Fibroblast of mammary gland (primary cell): ENCODE measurements around the gene ZBTB47.

Experiments
- DNase-seq: peaks from one replicate; pipeline ENCODE4 v3.0.0-alpha.2; 2010; ENCODE audit warnings: low read depth
- H3K4me3 ChIP-seq: 2 replicates; pipeline ENCODE4 v1.5.1; 2011; ENCODE audit warnings: low read depth, mild to moderate bottlenecking, low read length, moderate library complexity; ENCODE audit not compliant: control insufficient read depth
- TF ChIP-seq, protein P1 (sequence below): conservative IDR thresholded peaks from 2 replicates; pipeline ENCODE4 v1.5.1; 2011; ENCODE audit warnings: low read depth, low read length, inconsistent platforms; ENCODE audit not compliant: control insufficient read depth, insufficient read depth

The ZBTB47 gene

GRCh38 chr3:42655980-42656679 lies 2.6 kb downstream of the ZBTB47 start:
- DNase-seq: peak; percentile 79
- TF ChIP-seq, protein P1, sequence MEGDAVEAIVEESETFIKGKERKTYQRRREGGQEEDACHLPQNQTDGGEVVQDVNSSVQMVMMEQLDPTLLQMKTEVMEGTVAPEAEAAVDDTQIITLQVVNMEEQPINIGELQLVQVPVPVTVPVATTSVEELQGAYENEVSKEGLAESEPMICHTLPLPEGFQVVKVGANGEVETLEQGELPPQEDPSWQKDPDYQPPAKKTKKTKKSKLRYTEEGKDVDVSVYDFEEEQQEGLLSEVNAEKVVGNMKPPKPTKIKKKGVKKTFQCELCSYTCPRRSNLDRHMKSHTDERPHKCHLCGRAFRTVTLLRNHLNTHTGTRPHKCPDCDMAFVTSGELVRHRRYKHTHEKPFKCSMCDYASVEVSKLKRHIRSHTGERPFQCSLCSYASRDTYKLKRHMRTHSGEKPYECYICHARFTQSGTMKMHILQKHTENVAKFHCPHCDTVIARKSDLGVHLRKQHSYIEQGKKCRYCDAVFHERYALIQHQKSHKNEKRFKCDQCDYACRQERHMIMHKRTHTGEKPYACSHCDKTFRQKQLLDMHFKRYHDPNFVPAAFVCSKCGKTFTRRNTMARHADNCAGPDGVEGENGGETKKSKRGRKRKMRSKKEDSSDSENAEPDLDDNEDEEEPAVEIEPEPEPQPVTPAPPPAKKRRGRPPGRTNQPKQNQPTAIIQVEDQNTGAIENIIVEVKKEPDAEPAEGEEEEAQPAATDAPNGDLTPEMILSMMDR: no peak
- no peak overlapping the region for H3K4me3 ChIP-seq

DNA sequence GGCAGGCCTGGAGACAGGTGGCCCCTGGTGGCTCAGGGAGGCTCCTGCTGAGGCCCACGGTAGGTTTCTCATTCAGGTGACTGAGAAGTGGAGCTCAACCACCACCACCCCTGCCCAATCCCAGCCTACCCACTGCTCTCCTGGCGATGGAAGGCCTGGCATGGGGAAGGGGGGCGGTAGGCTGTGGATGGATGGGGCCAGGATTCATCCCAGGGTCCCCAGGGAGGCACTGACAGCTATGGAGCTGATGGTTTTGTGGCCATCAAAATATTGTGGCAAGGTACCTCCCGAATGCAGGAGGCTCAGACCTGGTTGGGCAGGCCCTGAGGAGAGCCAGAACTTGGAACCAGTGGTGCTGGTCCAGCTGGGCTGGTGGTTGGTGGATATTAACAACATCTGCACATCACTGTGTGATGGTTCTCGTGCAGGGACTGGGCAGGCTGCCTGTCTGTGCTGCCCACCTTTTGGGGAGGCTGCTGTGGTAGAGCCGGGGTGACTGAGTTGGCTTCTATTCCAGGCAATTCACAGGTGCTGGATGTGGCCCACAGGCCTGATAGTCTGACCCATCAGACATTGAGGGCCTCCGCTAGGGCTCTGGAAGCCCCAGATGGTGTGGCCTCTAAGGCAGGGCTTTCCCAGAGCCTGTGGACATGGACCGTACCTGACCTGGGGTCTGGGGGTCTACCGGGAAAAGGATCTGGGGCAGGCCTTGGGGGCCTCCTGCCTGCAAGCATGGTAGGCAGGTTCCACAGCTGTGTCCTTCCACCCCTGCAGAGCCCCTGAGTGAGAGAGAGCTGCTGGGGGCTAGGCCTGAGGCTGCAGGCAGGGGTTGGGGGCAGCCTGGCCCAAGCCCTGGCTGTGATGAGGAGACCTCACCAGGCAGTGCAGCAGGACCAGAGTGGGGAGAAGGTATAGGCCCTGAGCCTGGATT lies 3.4 kb downstream of the ZBTB47 start:
- H3K4me3 ChIP-seq: no peak overlapping the region
- no peak for DNase-seq
- TF ChIP-seq, protein P1: no peak

GRCh38 chr3:42657675-42658074 lies 4.2 kb downstream of the ZBTB47 start:
- no peak overlapping the region for H3K4me3 ChIP-seq
- TF ChIP-seq, protein P1: no peak
- DNase-seq: no peak

GRCh38 chr3:42658091-42658770 lies 4.7 kb downstream of the ZBTB47 start:
- no peak for DNase-seq
- TF ChIP-seq, protein P1: no peak
- H3K4me3 ChIP-seq: no peak overlapping the region

DNA sequence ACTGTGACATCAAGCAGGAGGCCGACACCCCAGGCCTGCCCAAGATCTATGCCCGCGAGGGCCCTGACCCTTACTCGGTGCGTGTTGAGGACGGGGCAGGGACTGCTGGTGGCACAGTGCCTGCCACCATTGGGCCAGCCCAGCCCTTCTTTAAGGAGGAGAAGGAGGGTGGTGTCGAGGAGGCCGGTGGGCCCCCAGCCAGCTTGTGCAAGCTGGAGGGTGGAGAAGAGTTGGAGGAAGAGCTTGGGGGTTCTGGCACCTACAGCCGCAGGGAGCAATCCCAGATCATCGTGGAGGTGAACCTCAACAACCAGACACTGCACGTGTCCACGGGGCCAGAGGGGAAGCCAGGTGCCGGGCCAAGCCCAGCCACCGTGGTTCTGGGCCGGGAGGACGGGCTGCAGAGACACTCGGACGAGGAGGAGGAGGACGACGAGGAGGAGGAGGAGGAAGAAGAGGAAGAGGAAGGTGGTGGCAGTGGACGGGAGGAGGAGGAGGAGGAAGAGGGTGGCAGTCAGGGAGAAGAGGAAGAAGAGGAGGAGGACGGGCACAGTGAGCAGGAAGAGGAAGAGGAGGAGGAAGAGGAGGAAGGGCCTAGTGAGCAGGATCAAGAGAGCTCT lies 5.4 kb downstream of the ZBTB47 start:
- TF ChIP-seq, protein P1: no peak
- no peak overlapping the region for H3K4me3 ChIP-seq
- no peak for DNase-seq

DNA sequence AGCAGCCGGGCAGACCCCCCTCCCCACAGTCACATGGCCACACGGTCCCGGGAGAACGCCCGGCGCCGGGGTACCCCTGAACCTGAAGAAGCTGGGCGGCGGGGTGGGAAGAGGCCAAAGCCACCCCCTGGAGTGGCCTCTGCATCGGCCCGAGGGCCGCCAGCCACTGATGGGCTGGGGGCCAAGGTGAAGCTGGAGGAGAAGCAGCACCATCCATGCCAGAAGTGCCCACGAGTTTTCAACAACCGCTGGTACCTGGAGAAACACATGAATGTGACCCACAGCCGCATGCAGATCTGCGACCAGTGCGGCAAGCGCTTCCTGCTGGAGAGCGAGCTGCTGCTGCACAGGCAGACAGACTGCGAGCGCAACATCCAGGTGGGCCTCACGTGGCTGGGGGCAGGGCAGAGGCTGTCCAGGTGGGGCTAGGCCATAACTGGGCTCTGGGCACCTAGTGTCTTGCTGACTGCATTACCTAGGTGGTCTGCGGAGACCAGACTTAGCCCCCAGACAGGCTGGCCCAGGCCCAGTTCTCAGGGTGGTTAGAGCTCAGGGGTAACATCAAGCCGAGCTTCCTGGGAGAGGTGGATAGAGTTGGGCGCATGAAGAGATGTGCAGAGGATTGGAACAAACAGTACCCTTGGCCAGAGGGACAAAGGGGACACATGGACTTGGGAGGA lies 6.1 kb downstream of the ZBTB47 start:
- TF ChIP-seq, protein P1: no peak
- H3K4me3 ChIP-seq: no peak overlapping the region
- no peak for DNase-seq
